ENCODE results near the gene CEP170.

Gene CEP170

DNA sequence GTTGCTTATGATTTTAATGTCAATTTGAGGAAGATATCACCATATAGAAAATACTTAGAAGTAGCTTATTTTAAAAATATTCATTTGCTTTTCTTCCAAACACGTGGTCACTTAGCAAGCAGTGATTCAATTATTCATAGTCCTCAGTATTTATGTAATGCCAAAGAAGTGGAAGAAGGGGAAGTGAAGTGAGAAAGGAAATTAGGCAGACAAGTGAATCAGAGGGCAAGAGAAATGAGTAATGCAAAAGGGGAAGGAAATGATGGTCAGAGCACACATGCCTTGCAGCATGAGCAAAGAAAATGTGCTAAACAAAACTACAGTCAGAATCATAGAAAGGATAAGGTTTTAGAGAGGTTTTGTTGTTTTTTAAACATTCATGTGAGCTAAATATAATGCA lies 32.6 kb upstream of the CEP170 start:
- Histone ChIP-seq H3K4me2 (no peak overlapping the region), H2AFZ (ENCODE audit: low read depth) (no peak overlapping the region)

DNA sequence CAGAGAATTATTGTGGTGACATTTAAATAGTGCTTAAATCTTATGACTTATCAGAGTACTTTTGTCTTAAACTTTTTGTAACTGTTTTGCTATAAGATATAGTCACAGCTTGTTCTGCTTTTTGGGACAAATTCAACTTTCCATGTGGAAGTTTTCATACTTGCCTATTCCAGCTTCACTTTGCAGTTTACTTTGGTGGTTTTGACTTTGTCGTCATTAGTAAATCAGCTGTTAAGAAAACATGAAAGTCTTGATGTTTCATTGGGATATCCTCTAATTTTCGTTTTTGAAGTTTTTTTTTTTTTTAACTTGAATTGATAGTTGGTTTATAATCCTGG lies 32.0 kb upstream of the CEP170 start:
- Histone ChIP-seq H3K9ac (no peak overlapping the region), H3K4me1 (ENCODE audit: low read depth, poor library complexity, severe bottlenecking) (no peaks in the 10 kb centered on the region), H4K20me1 (ENCODE audit: insufficient read depth) (no peaks in the 10 kb centered on the region), H3K4me3 (IDR thresholded peaks at IDR 0.05; ENCODE audit: insufficient read depth, low read depth, low read length) (no peak overlapping the region), H3K27ac (no peak overlapping the region), H3K27me3 (ENCODE audit: insufficient read depth, low read depth) (no peaks in the 10 kb centered on the region), H3K36me3 (ENCODE audit: insufficient read depth) (no peaks in the 10 kb centered on the region), H3K79me2 (ENCODE audit: insufficient read depth, low read depth) (no peaks in the 10 kb centered on the region), H2AFZ (ENCODE audit: low read depth) (no peak overlapping the region), H3K4me2 (no peak overlapping the region)
- TF ChIP-seq, protein P1, sequence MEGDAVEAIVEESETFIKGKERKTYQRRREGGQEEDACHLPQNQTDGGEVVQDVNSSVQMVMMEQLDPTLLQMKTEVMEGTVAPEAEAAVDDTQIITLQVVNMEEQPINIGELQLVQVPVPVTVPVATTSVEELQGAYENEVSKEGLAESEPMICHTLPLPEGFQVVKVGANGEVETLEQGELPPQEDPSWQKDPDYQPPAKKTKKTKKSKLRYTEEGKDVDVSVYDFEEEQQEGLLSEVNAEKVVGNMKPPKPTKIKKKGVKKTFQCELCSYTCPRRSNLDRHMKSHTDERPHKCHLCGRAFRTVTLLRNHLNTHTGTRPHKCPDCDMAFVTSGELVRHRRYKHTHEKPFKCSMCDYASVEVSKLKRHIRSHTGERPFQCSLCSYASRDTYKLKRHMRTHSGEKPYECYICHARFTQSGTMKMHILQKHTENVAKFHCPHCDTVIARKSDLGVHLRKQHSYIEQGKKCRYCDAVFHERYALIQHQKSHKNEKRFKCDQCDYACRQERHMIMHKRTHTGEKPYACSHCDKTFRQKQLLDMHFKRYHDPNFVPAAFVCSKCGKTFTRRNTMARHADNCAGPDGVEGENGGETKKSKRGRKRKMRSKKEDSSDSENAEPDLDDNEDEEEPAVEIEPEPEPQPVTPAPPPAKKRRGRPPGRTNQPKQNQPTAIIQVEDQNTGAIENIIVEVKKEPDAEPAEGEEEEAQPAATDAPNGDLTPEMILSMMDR (conservative IDR thresholded peaks at IDR 0.05; ENCODE audit: low read depth, low read length) = no peak

More for the DNA sequence above, 32.6 kb upstream of the CEP170 start:
- Histone ChIP-seq H4K20me1 (ENCODE audit: insufficient read depth) (no peaks in the 10 kb centered on the region), H3K36me3 (ENCODE audit: insufficient read depth) (no peaks in the 10 kb centered on the region), H3K27me3 (ENCODE audit: insufficient read depth, low read depth) (no peaks in the 10 kb centered on the region), H3K9ac (no peak overlapping the region), H3K27ac (no peak overlapping the region), H3K4me3 (IDR thresholded peaks at IDR 0.05; ENCODE audit: insufficient read depth, low read depth, low read length) (no peak overlapping the region), H3K4me1 (ENCODE audit: low read depth, poor library complexity, severe bottlenecking) (no peaks in the 10 kb centered on the region), H3K79me2 (ENCODE audit: insufficient read depth, low read depth) (no peaks in the 10 kb centered on the region)
- TF ChIP-seq, protein P1 (conservative IDR thresholded peaks at IDR 0.05; ENCODE audit: low read depth, low read length) = no peak

DNA sequence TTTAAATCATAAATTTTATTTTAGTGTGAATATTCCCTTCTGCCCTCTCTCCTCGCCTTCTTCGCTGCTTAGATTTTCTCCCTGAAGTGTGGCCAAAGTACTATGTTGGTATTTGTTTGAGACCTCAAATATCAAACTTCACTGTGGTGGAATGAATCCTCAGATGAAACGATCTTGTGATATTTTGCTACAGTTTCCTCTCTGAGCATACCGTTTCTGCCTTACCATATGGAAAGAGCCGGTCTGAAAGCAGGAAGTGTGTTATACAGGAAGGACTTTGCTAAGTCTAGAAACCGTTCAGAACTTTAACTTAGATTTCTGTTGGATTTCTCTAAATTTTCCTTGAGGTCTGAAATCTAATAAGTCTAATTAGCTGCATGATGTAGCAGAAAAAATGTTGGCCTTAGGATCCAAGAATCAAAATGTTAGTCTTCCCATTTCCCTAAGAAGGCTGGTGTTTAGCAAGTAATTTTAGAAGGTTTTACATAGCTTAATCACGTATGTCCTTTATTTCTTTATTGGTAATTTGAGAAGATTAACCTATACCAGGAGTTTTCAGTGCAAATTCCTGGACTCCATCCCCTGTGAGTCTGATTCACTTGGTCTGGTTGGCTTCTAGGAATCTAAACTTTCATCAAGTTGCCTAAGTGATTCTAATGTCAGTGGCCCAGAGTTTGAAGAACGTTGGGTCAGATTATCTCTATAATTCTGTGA lies 31.5 kb upstream of the CEP170 start:
- Histone ChIP-seq H3K4me3 (IDR thresholded peaks at IDR 0.05; ENCODE audit: insufficient read depth, low read depth, low read length) (no peak overlapping the region), H2AFZ (ENCODE audit: low read depth) (no peak overlapping the region), H4K20me1 (ENCODE audit: insufficient read depth) (no peaks in the 10 kb centered on the region), H3K27ac (no peak overlapping the region), H3K36me3 (ENCODE audit: insufficient read depth) (no peaks in the 10 kb centered on the region), H3K79me2 (ENCODE audit: insufficient read depth, low read depth) (no peaks in the 10 kb centered on the region), H3K27me3 (ENCODE audit: insufficient read depth, low read depth) (no peaks in the 10 kb centered on the region), H3K4me2 (no peak overlapping the region), H3K9ac (no peak overlapping the region), H3K4me1 (ENCODE audit: low read depth, poor library complexity, severe bottlenecking) (no peaks in the 10 kb centered on the region)
- TF ChIP-seq, protein P1 (conservative IDR thresholded peaks at IDR 0.05; ENCODE audit: low read depth, low read length) = no peak

DNA sequence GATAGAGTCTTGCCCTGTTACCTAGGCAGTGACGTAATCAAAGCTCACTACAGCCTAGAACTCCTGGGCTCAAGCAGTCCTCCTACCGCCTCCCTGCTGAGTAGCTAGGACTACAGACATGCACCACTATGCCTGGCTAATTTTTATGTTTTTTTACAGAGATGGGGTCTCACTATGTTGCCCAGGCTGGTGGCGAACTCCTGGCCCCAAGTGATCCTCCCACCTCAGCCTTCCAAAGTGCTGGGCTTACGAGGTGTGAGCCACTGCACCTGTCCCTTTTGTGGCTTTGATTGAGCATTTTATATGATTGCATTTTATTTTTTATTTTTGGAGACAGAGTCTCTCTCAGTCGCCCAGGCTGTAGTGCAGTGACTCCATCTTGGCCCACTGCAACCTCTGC lies 26.6 kb upstream of the CEP170 start:
- no peaks in the 10 kb centered on the region for H3K4me1 ChIP-seq (ENCODE audit: low read depth, poor library complexity, severe bottlenecking)
- no peaks in the 10 kb centered on the region for H3K79me2 ChIP-seq (ENCODE audit: insufficient read depth, low read depth)
- no peaks in the 10 kb centered on the region for H3K27me3 ChIP-seq (ENCODE audit: insufficient read depth, low read depth)
- no peak overlapping the region for H3K4me3 ChIP-seq (IDR thresholded peaks at IDR 0.05; ENCODE audit: insufficient read depth, low read depth, low read length)
- no peaks in the 10 kb centered on the region for H4K20me1 ChIP-seq (ENCODE audit: insufficient read depth)
- TF ChIP-seq, protein P1 (conservative IDR thresholded peaks at IDR 0.05; ENCODE audit: low read depth, low read length) = no peak
- H3K36me3 ChIP-seq (ENCODE audit: insufficient read depth) = no peaks in the 10 kb centered on the region
- no peak overlapping the region for H2AFZ ChIP-seq (ENCODE audit: low read depth)
- H3K27ac ChIP-seq = no peak overlapping the region
- H3K4me2 ChIP-seq = no peak overlapping the region
- no peak overlapping the region for H3K9ac ChIP-seq
